Hematopoietic multipotent progenitor cell treated with erythropoietin and hydrocortisone succinate and interleukin-3 and kit ligand, for 15 days (in vitro differentiated cells): Measurements from ENCODE around the gene KRTAP5-2.
"Not testable (repeated sequence)": the region's sequence is repeated elsewhere in the genome, so short reads cannot be mapped to it uniquely, and the experiment has no call there.

Source experiments
- DNase-seq: peaks from one replicate; pipeline ENCODE4 v3.0.0-alpha.2; 2015; ENCODE audit warnings: low spot score

The KRTAP5-2 gene

GRCh38 chr11:1597994-1598380 lies at the start of gene KRTAP5-2:
KRTAP5-2 (minus strand) TSS chr11:1598294; CDS start chr11:1598250, 44 bp downstream.
- no peak for DNase-seq

GRCh38 chr11:1646540-1646939 lies 48.4 kb upstream of the KRTAP5-2 start:
- not testable (repeated sequence) for DNase-seq

GRCh38 chr11:1645357-1645821 lies 47.3 kb upstream of the KRTAP5-2 start:
- no peak for DNase-seq

GRCh38 chr11:1644601-1645356 lies 46.7 kb upstream of the KRTAP5-2 start:
- DNase-seq, result no peak

- no peak for DNase-seq
Measured at GRCh38 chr11:1643146-1643690, 45.1 kb upstream of the KRTAP5-2 start.

- DNase-seq, result no peak
Measured at GRCh38 chr11:1642288-1643145, 44.4 kb upstream of the KRTAP5-2 start.

- no peak for DNase-seq
Measured at GRCh38 chr11:1641096-1641495, 43.0 kb upstream of the KRTAP5-2 start.

GRCh38 chr11:1640076-1640946 lies 42.2 kb upstream of the KRTAP5-2 start:
- peak; percentile 37 for DNase-seq

GRCh38 chr11:1639666-1640065 lies 41.6 kb upstream of the KRTAP5-2 start:
- DNase-seq, result no peak

GRCh38 chr11:1639102-1639620 lies 41.1 kb upstream of the KRTAP5-2 start:
- DNase-seq, result no peak

- no peak for DNase-seq
Measured at GRCh38 chr11:1638344-1638743, 40.2 kb upstream of the KRTAP5-2 start.

GRCh38 chr11:1637628-1638027 lies 39.5 kb upstream of the KRTAP5-2 start:
- DNase-seq, result no peak

GRCh38 chr11:1636291-1636950 lies 38.3 kb upstream of the KRTAP5-2 start:
- no peak for DNase-seq

- no peak for DNase-seq
Measured at GRCh38 chr11:1633864-1634263, 35.8 kb upstream of the KRTAP5-2 start.

GRCh38 chr11:1632053-1632714 lies 34.1 kb upstream of the KRTAP5-2 start:
- DNase-seq, result no peak

GRCh38 chr11:1631066-1631568 lies 33.0 kb upstream of the KRTAP5-2 start:
- DNase-seq, result no peak

- no peak for DNase-seq
Measured at GRCh38 chr11:1630271-1630670, 32.2 kb upstream of the KRTAP5-2 start.

- DNase-seq, result no peak
Measured at GRCh38 chr11:1629326-1630185, 31.5 kb upstream of the KRTAP5-2 start, which contains the start of gene KRTAP5-5. KRTAP5-5 (plus strand) TSS chr11:1629775; CDS start chr11:1629841, 66 bp downstream.
